ENCODE measurements around the gene MAP3K5.
A peak's percentile ranks its signal among the peaks of the same experiment; 100 is the strongest.

MAP3K5 gene

DNA sequence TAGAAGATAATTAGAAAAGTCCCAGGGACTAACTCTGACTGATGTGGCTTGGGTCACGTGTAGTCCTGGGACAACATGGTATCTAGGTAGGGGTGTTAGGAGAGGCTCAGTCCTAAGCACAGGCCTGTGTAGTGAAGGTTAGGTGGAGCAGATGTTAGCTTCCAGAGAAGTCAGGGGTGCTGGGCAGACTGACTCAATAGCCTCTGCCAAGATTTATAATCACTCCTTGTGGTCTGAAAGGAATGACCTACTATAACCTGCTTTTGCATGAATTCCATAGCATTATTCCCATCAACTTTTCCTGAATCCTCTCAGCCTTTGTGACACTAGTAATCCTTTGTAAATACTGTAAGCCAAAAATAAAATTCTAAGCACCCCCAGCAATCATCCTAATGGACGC is 19.9 kb upstream of the MAP3K5 start:
- Histone ChIP-seq H3K36me3 (ENCODE audit: control insufficient read depth in 1 of 2, insufficient read depth in 2 of 2, low read length in 2 of 2) (no peaks in the 10 kb centered on the region), H3K4me1 (ENCODE audit: control insufficient read depth in 1 of 2, insufficient read depth in 2 of 2, low read length in 2 of 2) (no peaks in the 10 kb centered on the region), H3K9me3 (ENCODE audit: control insufficient read depth in 1 of 2, low read length in 2 of 2) (no peaks in the 10 kb centered on the region), H3K27me3 (ENCODE audit: low read depth, low read length) (no peaks in the 10 kb centered on the region), H3K27ac (ENCODE audit: low read length) (no peak overlapping the region), H3K4me3 (ENCODE audit: low read depth in 1 of 2, low read length in 2 of 2) (no peak overlapping the region)

DNA sequence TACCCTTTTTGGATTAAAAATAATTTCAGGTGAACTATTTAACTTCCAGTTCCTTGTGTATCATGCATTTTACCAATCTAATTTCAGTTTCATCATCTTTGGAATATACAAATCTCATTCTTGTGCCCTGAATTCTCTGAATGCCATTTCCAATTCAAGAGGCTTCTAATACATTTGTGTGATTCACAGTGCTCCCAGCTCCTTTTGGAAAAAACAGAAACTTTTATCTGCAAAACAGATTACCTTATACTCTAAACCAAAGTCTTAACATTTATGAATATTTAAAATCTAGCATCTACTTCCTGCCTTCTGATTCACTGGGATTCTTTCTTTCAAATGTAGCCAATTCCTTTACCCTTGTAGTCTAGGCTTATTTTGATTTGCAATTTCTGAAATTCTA is 19.0 kb upstream of the MAP3K5 start:
- H3K27me3 ChIP-seq (ENCODE audit: low read depth, low read length) = no peaks in the 10 kb centered on the region
- no peaks in the 10 kb centered on the region for H3K4me1 ChIP-seq (ENCODE audit: control insufficient read depth in 1 of 2, insufficient read depth in 2 of 2, low read length in 2 of 2)
- no peak overlapping the region for H3K4me3 ChIP-seq (ENCODE audit: low read depth in 1 of 2, low read length in 2 of 2)
- no peak overlapping the region for H3K27ac ChIP-seq (ENCODE audit: low read length)
- no peaks in the 10 kb centered on the region for H3K36me3 ChIP-seq (ENCODE audit: control insufficient read depth in 1 of 2, insufficient read depth in 2 of 2, low read length in 2 of 2)
- H3K9me3 ChIP-seq (ENCODE audit: control insufficient read depth in 1 of 2, low read length in 2 of 2) = no peaks in the 10 kb centered on the region

DNA sequence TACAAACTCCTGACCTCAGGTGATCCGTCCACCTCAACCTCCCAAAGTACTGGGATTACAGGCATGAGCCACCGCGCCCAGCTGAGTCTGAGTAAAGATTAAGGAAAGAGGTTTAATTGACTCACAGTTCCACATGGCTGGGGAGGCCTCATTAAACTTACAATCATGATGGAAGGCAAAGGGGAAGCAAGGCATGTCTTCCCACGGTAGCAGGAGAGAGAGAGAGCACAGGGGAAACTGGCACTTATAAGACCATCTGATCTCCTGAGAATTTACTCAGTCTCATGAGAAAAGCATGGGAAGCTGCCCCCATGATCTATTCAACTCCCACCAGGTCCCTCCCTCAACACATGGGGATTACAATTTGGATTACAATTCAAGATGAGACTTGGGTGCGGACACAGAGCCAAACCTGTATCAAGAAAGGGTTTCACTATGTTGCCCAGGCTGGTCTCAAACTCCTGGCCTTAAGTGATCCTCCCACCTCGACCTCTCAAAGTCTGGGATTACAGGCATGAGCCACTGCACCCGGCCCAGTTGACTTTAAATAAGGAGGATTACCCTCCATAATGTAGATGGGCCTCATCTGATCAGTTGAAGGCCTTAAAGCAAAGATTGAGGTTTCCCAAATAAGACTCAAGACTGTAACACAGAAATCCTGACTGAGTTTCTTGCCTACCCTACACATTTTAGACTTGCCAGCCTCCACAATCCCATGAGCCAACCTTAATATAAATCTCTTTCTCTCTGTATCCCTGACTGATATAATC is 17.0 kb upstream of the MAP3K5 start:
- Histone ChIP-seq H3K4me1 (ENCODE audit: control insufficient read depth in 1 of 2, insufficient read depth in 2 of 2, low read length in 2 of 2) (no peaks in the 10 kb centered on the region), H3K9me3 (ENCODE audit: control insufficient read depth in 1 of 2, low read length in 2 of 2) (no peaks in the 10 kb centered on the region), H3K4me3 (ENCODE audit: low read depth in 1 of 2, low read length in 2 of 2) (no peak overlapping the region), H3K27me3 (ENCODE audit: low read depth, low read length) (no peaks in the 10 kb centered on the region), H3K27ac (ENCODE audit: low read length) (no peak overlapping the region), H3K36me3 (ENCODE audit: control insufficient read depth in 1 of 2, insufficient read depth in 2 of 2, low read length in 2 of 2) (no peaks in the 10 kb centered on the region)

DNA sequence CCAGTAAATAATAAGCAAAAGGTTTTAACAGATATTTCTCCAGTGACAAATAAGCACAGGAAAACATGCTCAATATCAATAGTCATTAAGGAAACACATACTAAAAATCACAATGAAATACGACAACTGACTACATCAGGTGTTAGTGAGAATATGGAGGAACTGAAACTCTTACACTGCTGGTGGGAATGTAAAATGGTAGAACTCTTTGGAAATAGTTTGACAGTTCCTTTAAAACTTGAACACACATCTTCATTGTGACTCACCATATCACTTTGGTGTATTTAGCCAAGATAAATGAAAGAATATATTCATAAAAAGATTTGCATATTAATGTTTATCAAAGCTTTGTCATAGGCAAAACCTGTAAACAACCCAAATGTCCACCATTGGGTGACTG is 11.3 kb upstream of the MAP3K5 start:
- no peaks in the 10 kb centered on the region for H3K4me1 ChIP-seq (ENCODE audit: control insufficient read depth in 1 of 2, insufficient read depth in 2 of 2, low read length in 2 of 2)
- no peak overlapping the region for H3K27ac ChIP-seq (ENCODE audit: low read length)
- H3K9me3 ChIP-seq (ENCODE audit: control insufficient read depth in 1 of 2, low read length in 2 of 2) = no peaks in the 10 kb centered on the region
- H3K36me3 ChIP-seq (ENCODE audit: control insufficient read depth in 1 of 2, insufficient read depth in 2 of 2, low read length in 2 of 2) = no peaks in the 10 kb centered on the region
- H3K4me3 ChIP-seq (ENCODE audit: low read depth in 1 of 2, low read length in 2 of 2) = no peak overlapping the region
- H3K27me3 ChIP-seq (ENCODE audit: low read depth, low read length) = no peaks in the 10 kb centered on the region

DNA sequence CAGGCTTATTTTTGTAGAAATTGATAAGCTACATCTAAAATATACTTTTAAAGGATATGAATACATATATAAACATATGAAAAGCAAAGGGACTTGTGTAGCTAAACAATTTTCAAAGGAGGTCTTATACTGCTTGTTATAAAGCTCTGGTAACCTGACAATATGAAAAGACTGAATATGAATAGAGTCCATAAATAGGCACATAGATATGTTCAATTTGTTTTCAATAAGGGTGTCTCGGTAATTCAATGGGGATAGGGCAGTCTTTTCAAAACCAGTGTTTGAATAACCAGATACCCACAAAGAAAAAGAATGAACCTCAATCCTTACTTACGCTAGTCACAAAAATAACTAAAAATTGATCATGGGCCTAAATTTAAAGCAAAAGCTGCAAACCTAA is 9.3 kb upstream of the MAP3K5 start:
- Histone ChIP-seq H3K9me3 (ENCODE audit: control insufficient read depth in 1 of 2, low read length in 2 of 2) (no peaks in the 10 kb centered on the region), H3K4me3 (ENCODE audit: low read depth in 1 of 2, low read length in 2 of 2) (no peak overlapping the region), H3K4me1 (ENCODE audit: control insufficient read depth in 1 of 2, insufficient read depth in 2 of 2, low read length in 2 of 2) (no peaks in the 10 kb centered on the region), H3K36me3 (ENCODE audit: control insufficient read depth in 1 of 2, insufficient read depth in 2 of 2, low read length in 2 of 2) (no peaks in the 10 kb centered on the region), H3K27me3 (ENCODE audit: low read depth, low read length) (no peaks in the 10 kb centered on the region), H3K27ac (ENCODE audit: low read length) (no peak overlapping the region)

DNA sequence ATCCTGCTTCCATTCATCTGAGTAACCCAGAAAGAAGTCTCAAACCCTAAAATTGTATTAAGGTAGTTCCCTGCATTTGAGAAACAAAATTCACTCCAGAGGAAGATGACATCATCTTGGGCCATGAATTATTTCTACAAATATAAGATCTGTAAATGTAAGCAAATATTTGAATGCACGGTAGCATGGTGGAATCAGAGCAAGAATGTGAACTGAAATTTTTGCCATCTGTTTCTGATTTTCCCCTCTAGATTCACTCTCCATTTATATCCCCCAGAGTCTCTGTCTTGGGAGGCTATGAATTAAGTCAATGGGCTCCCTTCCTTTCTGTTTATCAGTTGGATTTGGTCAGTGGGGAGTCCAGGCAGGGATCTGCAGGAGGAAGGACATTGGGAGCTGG is 5.8 kb upstream of the MAP3K5 start:
- H3K4me3 ChIP-seq (ENCODE audit: low read depth in 1 of 2, low read length in 2 of 2) = no peak overlapping the region
- H3K27me3 ChIP-seq (ENCODE audit: low read depth, low read length) = no peaks in the 10 kb centered on the region
- H3K27ac ChIP-seq (ENCODE audit: low read length) = no peak overlapping the region
- peaks cover 5% of the 10 kb centered on the region in 2 donors for H3K4me1 ChIP-seq (ENCODE audit: control insufficient read depth in 1 of 2, insufficient read depth in 2 of 2, low read length in 2 of 2)
- no peaks in the 10 kb centered on the region for H3K36me3 ChIP-seq (ENCODE audit: control insufficient read depth in 1 of 2, insufficient read depth in 2 of 2, low read length in 2 of 2)
- no peaks in the 10 kb centered on the region for H3K9me3 ChIP-seq (ENCODE audit: control insufficient read depth in 1 of 2, low read length in 2 of 2)

DNA sequence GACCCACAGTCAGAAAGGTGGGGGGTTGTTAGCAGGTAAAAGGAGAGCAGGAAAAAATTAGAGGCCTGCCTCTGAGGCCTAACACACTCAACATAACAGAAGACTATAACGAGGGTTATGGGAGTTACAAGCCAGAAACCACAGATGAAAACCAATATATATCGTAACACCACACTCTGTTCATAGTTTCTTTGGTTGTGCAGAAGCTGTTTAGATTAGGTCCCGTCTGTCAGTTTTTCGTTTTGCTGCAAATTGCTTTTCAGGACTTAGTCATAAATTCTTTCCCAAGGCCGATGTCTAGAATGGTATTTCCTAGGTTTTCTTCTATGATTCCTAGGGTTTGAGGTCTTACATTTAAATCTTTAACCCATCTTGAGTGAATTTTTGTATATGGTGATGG is 3.7 kb upstream of the MAP3K5 start:
- Histone ChIP-seq H3K27me3 (ENCODE audit: low read depth, low read length) (no peaks in the 10 kb centered on the region), H3K36me3 (ENCODE audit: control insufficient read depth in 1 of 2, insufficient read depth in 2 of 2, low read length in 2 of 2) (no peaks in the 10 kb centered on the region)

DNA sequence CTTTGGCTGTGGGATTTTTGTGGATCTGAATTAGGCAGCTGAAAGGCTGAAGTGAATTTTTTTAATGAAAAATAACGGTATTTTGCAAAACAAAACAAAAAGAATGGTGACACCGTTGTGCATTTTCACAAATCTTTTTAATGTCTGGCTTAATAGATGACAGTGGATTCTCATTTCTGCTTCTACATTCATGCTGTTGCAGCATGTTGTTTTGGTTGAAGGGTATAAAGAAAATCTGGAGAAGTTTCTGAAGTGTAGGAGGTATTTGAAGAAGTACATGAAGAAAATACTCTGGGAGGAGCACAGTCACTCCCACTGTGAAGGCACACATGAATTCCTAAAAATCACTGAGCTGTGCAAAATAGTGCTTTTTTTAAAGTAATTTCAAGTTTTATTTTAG is 3.1 kb upstream of the MAP3K5 start:
- H3K4me3 ChIP-seq (ENCODE audit: low read depth in 1 of 2, low read length in 2 of 2) = no peak overlapping the region
- peaks cover 5% of the 10 kb centered on the region in 2 donors for H3K4me1 ChIP-seq (ENCODE audit: control insufficient read depth in 1 of 2, insufficient read depth in 2 of 2, low read length in 2 of 2)
- H3K27me3 ChIP-seq (ENCODE audit: low read depth, low read length) = no peaks in the 10 kb centered on the region

More for the DNA sequence above, 3.7 kb upstream of the MAP3K5 start:
- H3K27ac ChIP-seq (ENCODE audit: low read length) = no peak overlapping the region
- H3K9me3 ChIP-seq (ENCODE audit: control insufficient read depth in 1 of 2, low read length in 2 of 2) = no peaks in the 10 kb centered on the region
- no peak overlapping the region for H3K4me3 ChIP-seq (ENCODE audit: low read depth in 1 of 2, low read length in 2 of 2)
- H3K4me1 ChIP-seq (ENCODE audit: control insufficient read depth in 1 of 2, insufficient read depth in 2 of 2, low read length in 2 of 2) = peaks cover 5% of the 10 kb centered on the region in 2 donors

DNA sequence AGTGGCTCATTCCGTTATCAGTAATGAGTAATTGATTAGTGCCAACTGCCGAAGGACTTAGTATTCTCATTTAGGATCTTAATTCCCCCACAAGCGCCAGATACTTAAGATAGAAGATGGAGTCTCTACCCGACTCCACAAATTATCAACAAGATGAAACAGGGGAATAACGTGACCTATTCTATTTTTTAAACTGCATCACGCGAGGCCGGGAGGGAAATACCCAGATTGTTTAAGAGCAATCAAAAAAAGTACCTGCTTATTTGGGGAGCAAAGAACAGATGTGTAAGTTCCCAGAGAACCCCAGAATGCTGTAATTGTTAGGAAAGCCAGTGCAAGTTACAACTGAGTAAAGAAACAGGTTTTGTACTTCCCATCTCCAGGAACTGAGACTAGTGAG is 1.1 kb upstream of the MAP3K5 start:
- peak overlapping the region; percentile 92 for H3K27ac ChIP-seq (ENCODE audit: low read length)
- no peaks in the 10 kb centered on the region for H3K9me3 ChIP-seq (ENCODE audit: control insufficient read depth in 1 of 2, low read length in 2 of 2)
- H3K4me1 ChIP-seq (ENCODE audit: control insufficient read depth in 1 of 2, insufficient read depth in 2 of 2, low read length in 2 of 2) = peaks cover 5% of the 10 kb centered on the region in 2 donors
- H3K36me3 ChIP-seq (ENCODE audit: control insufficient read depth in 1 of 2, insufficient read depth in 2 of 2, low read length in 2 of 2) = no peaks in the 10 kb centered on the region
- H3K4me3 ChIP-seq (ENCODE audit: low read depth in 1 of 2, low read length in 2 of 2) = peak overlapping the region; percentile 87 to 94
- H3K27me3 ChIP-seq (ENCODE audit: low read depth, low read length) = no peaks in the 10 kb centered on the region

More for the DNA sequence above, 3.1 kb upstream of the MAP3K5 start:
- Histone ChIP-seq H3K9me3 (ENCODE audit: control insufficient read depth in 1 of 2, low read length in 2 of 2) (no peaks in the 10 kb centered on the region), H3K27ac (ENCODE audit: low read length) (no peak overlapping the region), H3K36me3 (ENCODE audit: control insufficient read depth in 1 of 2, insufficient read depth in 2 of 2, low read length in 2 of 2) (no peaks in the 10 kb centered on the region)

DNA sequence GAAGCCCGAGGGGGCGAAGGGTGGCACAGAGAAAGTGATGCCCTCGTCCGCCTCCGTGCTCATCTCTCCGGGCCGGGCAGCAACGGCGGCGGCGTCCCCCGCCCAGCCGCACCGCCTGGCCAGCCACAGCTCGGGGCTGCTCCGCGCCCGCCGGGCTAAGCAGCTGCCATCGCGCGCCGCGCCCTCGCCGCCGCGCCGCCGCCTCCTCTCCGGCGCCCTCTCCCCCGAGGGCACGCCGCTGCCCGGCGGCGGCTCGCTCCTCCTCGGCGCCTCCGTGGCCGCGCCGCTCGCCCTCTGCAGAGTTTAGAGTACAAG is 225 bp downstream of the MAP3K5 start:
- no peaks in the 10 kb centered on the region for H3K27me3 ChIP-seq (ENCODE audit: low read depth, low read length)
- peak overlapping the region; percentile 56 for H3K27ac ChIP-seq (ENCODE audit: low read length)
- no peaks in the 10 kb centered on the region for H3K9me3 ChIP-seq (ENCODE audit: control insufficient read depth in 1 of 2, low read length in 2 of 2)
- peak overlapping the region; percentile 87 to 94 for H3K4me3 ChIP-seq (ENCODE audit: low read depth in 1 of 2, low read length in 2 of 2)
- no peaks in the 10 kb centered on the region for H3K36me3 ChIP-seq (ENCODE audit: control insufficient read depth in 1 of 2, insufficient read depth in 2 of 2, low read length in 2 of 2)
- peaks cover 9 to 11% of the 10 kb centered on the region in 2 donors for H3K4me1 ChIP-seq (ENCODE audit: control insufficient read depth in 1 of 2, insufficient read depth in 2 of 2, low read length in 2 of 2)

DNA sequence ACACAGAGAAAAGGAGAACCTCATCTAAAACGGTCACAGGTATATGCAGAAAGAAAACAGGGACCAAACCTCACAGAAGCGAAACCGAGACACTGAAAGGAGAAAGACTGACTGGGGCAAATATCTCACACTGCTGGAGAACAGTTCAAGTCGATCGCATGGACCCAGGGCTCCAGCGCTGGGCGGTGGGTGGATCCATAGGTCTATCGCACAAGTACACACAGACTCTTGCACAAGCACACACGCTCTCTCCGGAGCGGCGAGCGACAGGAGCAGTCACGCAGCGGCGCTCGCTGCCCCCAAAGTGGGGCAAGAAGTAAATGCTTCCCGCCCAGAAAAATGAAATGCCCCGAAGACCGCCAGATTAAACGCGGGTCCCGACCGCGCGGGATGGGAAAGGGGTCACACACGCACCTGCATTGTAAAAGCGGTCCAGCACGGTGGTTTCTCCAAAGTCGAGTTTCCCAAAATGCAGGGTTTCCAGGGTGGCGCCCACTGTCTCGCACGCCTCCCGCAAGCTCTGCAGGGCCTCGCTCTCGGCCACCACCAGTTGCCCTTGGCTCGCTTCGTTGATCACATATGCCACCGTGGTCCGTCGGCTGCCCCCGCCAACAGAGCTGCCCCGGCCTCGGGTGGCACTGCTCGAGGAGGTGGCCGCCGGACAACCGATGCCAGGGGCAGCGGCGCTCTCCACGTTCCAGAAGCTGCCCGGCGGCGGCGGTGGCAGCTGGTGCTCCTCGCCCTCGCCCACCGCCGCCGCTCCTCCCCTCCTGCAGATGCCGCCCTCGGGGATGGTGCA is 782 bp downstream of the MAP3K5 start:
- H3K9me3 ChIP-seq (ENCODE audit: control insufficient read depth in 1 of 2, low read length in 2 of 2) = no peaks in the 10 kb centered on the region
- no peaks in the 10 kb centered on the region for H3K36me3 ChIP-seq (ENCODE audit: control insufficient read depth in 1 of 2, insufficient read depth in 2 of 2, low read length in 2 of 2)
- peak overlapping the region; percentile 80 to 94 for H3K4me3 ChIP-seq (ENCODE audit: low read depth in 1 of 2, low read length in 2 of 2)
- H3K27ac ChIP-seq (ENCODE audit: low read length) = peak overlapping the region; percentile 56
- H3K4me1 ChIP-seq (ENCODE audit: control insufficient read depth in 1 of 2, insufficient read depth in 2 of 2, low read length in 2 of 2) = peaks cover 11% of the 10 kb centered on the region in 2 donors
- H3K27me3 ChIP-seq (ENCODE audit: low read depth, low read length) = no peaks in the 10 kb centered on the region

Data from muscle layer of duodenum (tissue), 2 donors.